Psoas muscle (tissue), 8 donors: ENCODE results near the gene THRSP. TPM values are rescaled to one million over a fixed set of nuclear protein-coding genes. Genes with fewer than 3 reads are reported as not detected.

Experiments
- ATAC-seq, 4 donors: fragments of 200-7000 bp; cut with Tn5 transposase; one replicate each; pipeline ENCODE4 v1.9.1; 2020; ENCODE audit warnings: moderate library complexity in 3 of 4, mild to moderate bottlenecking in 2 of 4
- DNase-seq, 2 donors: peaks; one replicate each; pipeline ENCODE4 v3.0.0-alpha.2; 2020
- H3K27ac ChIP-seq: fragments of 200-600 bp; one replicate; pipeline ENCODE4 v1.8.0; 2022
- H3K27me3 ChIP-seq, 3 donors: fragments of 200-600 bp in 1 of 3; one replicate each; pipeline versions ENCODE4 v1.6.1 to v1.8.0; 2013 to 2022; ENCODE audit warnings: low read length in 2 of 3, mild to moderate bottlenecking in 2 of 3, moderate library complexity in 1 of 3; ENCODE audit not compliant: insufficient read depth in 3 of 3
- H3K36me3 ChIP-seq, 2 donors: fragments of 200-600 bp in 1 of 2; one replicate each; pipeline versions ENCODE4 v1.6.1 to v1.8.0; 2013 to 2022; ENCODE audit warnings: low read depth in 1 of 2, mild to moderate bottlenecking in 1 of 2, moderate library complexity in 1 of 2; ENCODE audit not compliant: insufficient read depth in 1 of 2
- H3K4me1 ChIP-seq: fragments of 200-600 bp; one replicate; pipeline ENCODE4 v1.8.0; 2022
- H3K4me3 ChIP-seq: fragments of 200-600 bp; one replicate; pipeline ENCODE4 v1.8.0; 2022; ENCODE audit warnings: mild to moderate bottlenecking
- H3K9me3 ChIP-seq: fragments of 200-600 bp; one replicate; pipeline ENCODE4 v1.8.0; 2022
- WGBS, 3 donors: extraction: QIAGEN DNeasy Blood & Tissue Kit; methylation state at CpG; one replicate each; pipeline versions ENCODE4 v1.1.6 to v1.1.7; 2013; 5-methylcytosine and 5-hydroxymethylcytosine counted together
- intact Hi-C, 2 donors: fragments of 100-400 bp; cut with DNase I; formaldehyde crosslinking; loops; one replicate each; pipeline versions ENCODE4 v1.11.0 to v1.14.2; 2022
- polyA plus RNA-seq, 3 donors: library from polyadenylated mRNA; stranded (reverse); fragments of 200-250 nt; gene quantifications; one replicate each; pipeline ENCODE4 v1.2.3, GENCODE V29; 2013
- total RNA-seq, 4 donors: library from RNA; stranded (reverse); fragmentation: NEBNext Ultra II Directional in 2 of 4; extraction: Animal tissue kit (Norgen Biotek cat#: 25700) in 2 of 4; gene quantifications; one replicate each; pipeline versions ENCODE4 v1.2.1 to v1.2.4, GENCODE V29; 2021 to 2023
- TF ChIP-seq, protein P1 (sequence below): fragments of 200-600 bp; IDR thresholded peaks from one replicate; pipeline ENCODE4 v1.8.0; 2022; ENCODE audit warnings: antibody characterized with exemption
- donor health status: healthy with polysubstance abuse.
- donor health status: DM: no; HTN: no; CAD: no; lungs with moderate emphysema.
- donor health status: Bipolar disorder and iron deficiency.
- donor health status: healthy.
- donor health status: DM: yes; HTN: yes; CAD: no.
- donor health status: DM: no; HTN: no; CAD: no.
- donor health status: DM: no; HTN: no; CAD: no.
- donor health status: DM: yes; HTN: yes; CAD: no.

The THRSP gene
- total and polyA plus RNA-seq, 7 donors = 0.24 to 7.2 (median 2.2) TPM

DNA sequence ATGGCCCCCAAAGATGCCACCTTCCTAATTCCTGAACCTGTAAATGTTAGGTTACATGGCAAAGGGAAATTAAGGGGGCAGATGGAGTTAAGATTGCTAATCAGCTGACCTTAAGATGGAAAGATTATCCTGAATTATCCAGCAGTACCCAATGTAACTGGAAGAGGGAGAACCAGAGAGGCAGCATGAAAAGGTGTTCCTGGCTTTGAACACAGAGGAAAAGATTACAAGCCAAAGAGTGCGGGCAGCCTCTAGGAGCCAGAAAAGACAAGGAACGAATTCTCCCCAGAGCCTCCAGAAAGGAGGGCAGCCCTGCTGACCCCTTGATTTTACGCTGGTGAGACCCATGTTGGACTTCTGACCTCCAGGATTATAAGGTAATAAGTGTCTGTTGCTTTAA lies 15.1 kb upstream of the THRSP start:
- intact Hi-C loops = loop anchor here (5.0 to 10.0 kb wide), 2 partner anchors 51 to 274 kb away; no protein-coding TSS in a partner anchor
- H3K9me3 ChIP-seq = no peaks in the 10 kb centered on the region
- no peak overlapping the region for H3K27ac ChIP-seq
- no peaks in the 10 kb centered on the region for H3K36me3 ChIP-seq
- no peak for DNase-seq
- TF ChIP-seq, protein P1, sequence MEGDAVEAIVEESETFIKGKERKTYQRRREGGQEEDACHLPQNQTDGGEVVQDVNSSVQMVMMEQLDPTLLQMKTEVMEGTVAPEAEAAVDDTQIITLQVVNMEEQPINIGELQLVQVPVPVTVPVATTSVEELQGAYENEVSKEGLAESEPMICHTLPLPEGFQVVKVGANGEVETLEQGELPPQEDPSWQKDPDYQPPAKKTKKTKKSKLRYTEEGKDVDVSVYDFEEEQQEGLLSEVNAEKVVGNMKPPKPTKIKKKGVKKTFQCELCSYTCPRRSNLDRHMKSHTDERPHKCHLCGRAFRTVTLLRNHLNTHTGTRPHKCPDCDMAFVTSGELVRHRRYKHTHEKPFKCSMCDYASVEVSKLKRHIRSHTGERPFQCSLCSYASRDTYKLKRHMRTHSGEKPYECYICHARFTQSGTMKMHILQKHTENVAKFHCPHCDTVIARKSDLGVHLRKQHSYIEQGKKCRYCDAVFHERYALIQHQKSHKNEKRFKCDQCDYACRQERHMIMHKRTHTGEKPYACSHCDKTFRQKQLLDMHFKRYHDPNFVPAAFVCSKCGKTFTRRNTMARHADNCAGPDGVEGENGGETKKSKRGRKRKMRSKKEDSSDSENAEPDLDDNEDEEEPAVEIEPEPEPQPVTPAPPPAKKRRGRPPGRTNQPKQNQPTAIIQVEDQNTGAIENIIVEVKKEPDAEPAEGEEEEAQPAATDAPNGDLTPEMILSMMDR = no peak
- H3K27me3 ChIP-seq = no peaks in the 10 kb centered on the region
- H3K4me3 ChIP-seq = no peak overlapping the region
- H3K4me1 ChIP-seq = no peaks in the 10 kb centered on the region
- 65 to 73% (median 67%) methylated on average over 3 of the region's 3 CpGs for WGBS, 3 donors
- no peak for ATAC-seq

DNA sequence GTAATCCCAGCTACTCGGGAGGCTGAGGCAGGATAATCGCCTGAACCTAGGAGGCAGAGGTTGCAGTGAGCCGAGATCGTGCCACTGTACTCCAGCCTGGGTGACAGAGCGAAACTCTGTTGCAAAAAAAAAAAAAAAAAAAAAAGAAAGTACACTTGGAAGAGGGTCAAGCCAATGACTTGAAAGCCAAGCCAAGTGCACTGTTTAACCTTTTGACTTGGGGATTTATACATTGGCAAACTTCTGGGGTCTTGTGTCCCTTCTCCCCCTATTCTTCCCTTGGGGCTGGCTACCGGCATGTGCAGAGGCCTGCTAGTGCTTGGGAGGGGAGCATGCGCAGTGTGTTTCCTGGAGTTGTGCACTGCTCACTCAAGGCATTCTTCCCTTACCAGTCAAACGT lies 14.3 kb upstream of the THRSP start:
- TF ChIP-seq, protein P1 = no peak
- H3K36me3 ChIP-seq = no peaks in the 10 kb centered on the region
- no peaks in the 10 kb centered on the region for H3K27me3 ChIP-seq
- no peak overlapping the region for H3K4me3 ChIP-seq
- 61 to 77% (median 63%) methylated on average over 8 of the region's 8 CpGs for WGBS, 3 donors
- ATAC-seq (no peak), DNase-seq (no peak)
- H3K4me1 ChIP-seq = no peaks in the 10 kb centered on the region
- H3K27ac ChIP-seq = no peak overlapping the region
- H3K9me3 ChIP-seq = no peaks in the 10 kb centered on the region
- intact Hi-C loops = loop anchor here (5.0 to 10.0 kb wide), 2 partner anchors 52 to 275 kb away; no protein-coding TSS in a partner anchor

DNA sequence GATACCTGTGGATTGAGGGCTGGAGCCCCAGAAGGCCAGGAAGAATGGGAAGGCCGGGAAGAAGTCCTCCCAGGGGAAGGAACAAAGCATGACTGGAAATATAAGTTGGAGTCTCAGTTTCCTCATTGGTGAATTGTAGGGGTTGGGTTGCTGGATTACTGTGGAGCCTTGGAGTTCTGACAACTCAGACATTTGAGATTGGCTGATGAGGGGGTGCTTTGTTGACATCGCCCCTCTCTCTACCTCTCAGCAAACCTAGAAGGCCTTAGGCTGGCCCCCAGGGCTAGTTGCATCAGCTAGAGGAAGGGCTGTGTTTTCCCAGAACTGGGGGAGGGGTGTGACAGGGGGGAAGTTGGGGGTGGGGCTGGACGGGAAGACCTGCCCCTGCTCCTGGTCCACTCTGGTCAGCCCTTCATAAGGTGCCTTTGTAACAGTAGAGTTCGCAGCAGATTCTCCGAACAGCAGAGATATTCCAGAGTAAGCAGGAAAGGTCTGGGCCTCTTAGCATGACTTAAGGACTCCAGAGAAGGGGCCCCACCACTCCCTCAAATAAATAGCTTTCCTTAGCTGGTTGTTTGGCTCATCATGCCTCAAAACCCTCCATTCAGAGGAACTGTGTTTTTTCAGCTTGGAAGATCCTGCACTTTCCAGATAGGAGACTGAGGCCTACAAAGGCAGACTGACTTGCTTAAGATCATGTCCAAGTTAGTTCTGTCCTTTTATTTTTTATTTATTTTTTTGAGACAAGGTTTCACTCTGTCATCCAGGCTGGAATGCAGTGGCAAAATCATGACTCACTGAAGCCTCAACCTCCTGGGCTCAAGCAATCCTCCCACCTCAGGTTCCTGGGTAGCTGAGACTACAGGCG lies 12.5 kb upstream of the THRSP start:
- no peak overlapping the region for H3K27ac ChIP-seq
- ATAC-seq (no peak), DNase-seq (no peak)
- H3K36me3 ChIP-seq = no peaks in the 10 kb centered on the region
- intact Hi-C loops = no loop called here
- H3K9me3 ChIP-seq = no peaks in the 10 kb centered on the region
- H3K27me3 ChIP-seq = no peaks in the 10 kb centered on the region
- H3K4me3 ChIP-seq = no peak overlapping the region
- TF ChIP-seq, protein P1 = no peak
- WGBS, 3 donors = 81 to 83% (median 82%) methylated on average over 6 of the region's 6 CpGs
- no peaks in the 10 kb centered on the region for H3K4me1 ChIP-seq

DNA sequence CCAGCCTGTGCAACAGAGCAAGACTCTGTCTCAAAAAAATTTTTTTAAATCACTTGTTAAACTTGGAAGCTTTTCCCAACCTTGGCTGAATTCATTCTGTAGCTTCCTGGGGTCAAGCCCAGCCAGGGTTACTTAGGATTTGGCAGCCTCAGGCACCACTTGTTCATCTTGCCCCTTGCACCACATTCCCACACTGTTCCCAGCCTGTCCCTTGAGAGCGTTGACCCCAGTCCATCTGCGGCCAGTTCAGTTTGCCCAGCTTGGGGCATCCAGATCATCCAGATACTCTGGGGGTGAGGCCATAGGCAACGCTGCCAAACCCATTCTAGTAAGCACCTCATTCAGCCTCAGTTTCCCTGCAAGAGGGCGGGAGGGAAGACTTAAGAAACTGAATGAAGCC lies 8.7 kb upstream of the THRSP start:
- no peaks in the 10 kb centered on the region for H3K27me3 ChIP-seq
- WGBS, 3 donors = 51 to 78% (median 53%) methylated on average over 4 of the region's 4 CpGs
- ATAC-seq (peak in 1 of 4 donors; percentile 32), DNase-seq (no peak)
- intact Hi-C loops = no loop called here
- no peaks in the 10 kb centered on the region for H3K9me3 ChIP-seq
- no peak overlapping the region for H3K4me3 ChIP-seq
- TF ChIP-seq, protein P1 = no peak
- no peaks in the 10 kb centered on the region for H3K36me3 ChIP-seq
- H3K4me1 ChIP-seq = no peaks in the 10 kb centered on the region
- no peak overlapping the region for H3K27ac ChIP-seq
